ENCODE results near the gene CSF1R. TPM values are rescaled to one million over a fixed set of nuclear protein-coding genes. Genes with fewer than 3 reads are reported as not detected.

Gene CSF1R
- total and polyA plus RNA-seq, 7 donors = 1.2 to 20.0 (median 4.2) TPM

GRCh38 chr5:150057996-150058395 is 28.4 kb downstream of the CSF1R start:
- no peaks in the 10 kb centered on the region for H3K9me3 ChIP-seq
- no peaks in the 10 kb centered on the region for H3K27me3 ChIP-seq (ENCODE audit: insufficient read depth in 3 of 3, low read length in 2 of 3)
- H3K36me3 ChIP-seq (ENCODE audit: insufficient read depth in 1 of 2, low read depth in 1 of 2) = peaks cover 5 to 34% of the 10 kb centered on the region in 2 donors
- DNase-seq (no peak), ATAC-seq (peak; percentile 14 to 57 (median 40))
- H3K4me3 ChIP-seq = no peak overlapping the region
- H3K27ac ChIP-seq = no peak overlapping the region
- intact Hi-C loops (cut with DNase I) = no loop called here
- 48 to 61% (median 53%) methylated on average over 5 of the region's 5 CpGs for WGBS, 3 donors
- H3K4me1 ChIP-seq = peaks cover 6% of the 10 kb centered on the region
- TF ChIP-seq, protein P1, sequence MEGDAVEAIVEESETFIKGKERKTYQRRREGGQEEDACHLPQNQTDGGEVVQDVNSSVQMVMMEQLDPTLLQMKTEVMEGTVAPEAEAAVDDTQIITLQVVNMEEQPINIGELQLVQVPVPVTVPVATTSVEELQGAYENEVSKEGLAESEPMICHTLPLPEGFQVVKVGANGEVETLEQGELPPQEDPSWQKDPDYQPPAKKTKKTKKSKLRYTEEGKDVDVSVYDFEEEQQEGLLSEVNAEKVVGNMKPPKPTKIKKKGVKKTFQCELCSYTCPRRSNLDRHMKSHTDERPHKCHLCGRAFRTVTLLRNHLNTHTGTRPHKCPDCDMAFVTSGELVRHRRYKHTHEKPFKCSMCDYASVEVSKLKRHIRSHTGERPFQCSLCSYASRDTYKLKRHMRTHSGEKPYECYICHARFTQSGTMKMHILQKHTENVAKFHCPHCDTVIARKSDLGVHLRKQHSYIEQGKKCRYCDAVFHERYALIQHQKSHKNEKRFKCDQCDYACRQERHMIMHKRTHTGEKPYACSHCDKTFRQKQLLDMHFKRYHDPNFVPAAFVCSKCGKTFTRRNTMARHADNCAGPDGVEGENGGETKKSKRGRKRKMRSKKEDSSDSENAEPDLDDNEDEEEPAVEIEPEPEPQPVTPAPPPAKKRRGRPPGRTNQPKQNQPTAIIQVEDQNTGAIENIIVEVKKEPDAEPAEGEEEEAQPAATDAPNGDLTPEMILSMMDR (IDR thresholded peaks at IDR 0.05) = no peak

GRCh38 chr5:150057511-150057910 is 28.8 kb downstream of the CSF1R start:
- Histone ChIP-seq H3K9me3 (no peaks in the 10 kb centered on the region), H3K27me3 (ENCODE audit: insufficient read depth in 3 of 3, low read length in 2 of 3) (no peaks in the 10 kb centered on the region), H3K36me3 (ENCODE audit: insufficient read depth in 1 of 2, low read depth in 1 of 2) (peaks cover 10 to 39% of the 10 kb centered on the region in 2 donors), H3K4me3 (no peak overlapping the region), H3K4me1 (peaks cover 6% of the 10 kb centered on the region), H3K27ac (no peak overlapping the region)
- ATAC-seq = peak in 3 of 4 donors; percentile 10 to 21 (median 16)
- WGBS, 3 donors = 84 to 96% (median 94%) methylated on average over 2 of the region's 2 CpGs
- intact Hi-C loops (cut with DNase I) = no loop called here
- TF ChIP-seq, protein P1 (IDR thresholded peaks at IDR 0.05) = no peak
- peak in 1 of 2 donors; percentile 30 for DNase-seq

DNA sequence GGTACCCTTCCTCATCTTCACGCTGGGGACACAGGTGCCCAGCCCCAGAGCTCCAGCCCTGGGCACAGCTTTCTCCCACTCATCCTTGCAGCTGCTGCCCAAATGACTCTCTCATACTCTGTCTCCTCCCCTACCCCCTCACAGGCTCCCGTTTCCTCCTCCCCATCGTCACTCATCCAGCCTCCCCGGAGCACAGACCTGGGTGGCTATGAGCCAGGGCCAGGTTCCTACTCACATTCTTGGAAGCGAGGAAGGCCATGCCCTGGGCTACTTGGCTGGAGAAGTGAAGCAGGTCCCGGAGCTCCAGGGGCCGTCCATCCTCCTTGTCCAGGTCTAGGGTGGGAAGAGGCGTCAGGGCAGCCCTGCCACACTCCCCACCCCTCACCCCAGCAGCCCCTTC is 29.3 kb downstream of the CSF1R start:
- H3K27me3 ChIP-seq (ENCODE audit: insufficient read depth in 3 of 3, low read length in 2 of 3) = no peaks in the 10 kb centered on the region
- no peaks in the 10 kb centered on the region for H3K9me3 ChIP-seq
- H3K4me3 ChIP-seq = no peak overlapping the region
- no peak overlapping the region for H3K27ac ChIP-seq
- intact Hi-C loops (cut with DNase I) = no loop called here
- 53 to 63% (median 55%) methylated on average over 8 of the region's 8 CpGs for WGBS, 3 donors
- DNase-seq (peak in 1 of 2 donors; percentile 46), ATAC-seq (peak in 3 of 4 donors; percentile 9 to 22 (median 11))
- peaks cover 6% of the 10 kb centered on the region for H3K4me1 ChIP-seq
- TF ChIP-seq, protein P1 (IDR thresholded peaks at IDR 0.05) = no peak
- H3K36me3 ChIP-seq (ENCODE audit: insufficient read depth in 1 of 2, low read depth in 1 of 2) = peaks cover 14 to 44% of the 10 kb centered on the region in 2 donors

- Histone ChIP-seq H3K4me3 (no peak overlapping the region), H3K27me3 (ENCODE audit: insufficient read depth in 3 of 3, low read length in 2 of 3) (no peaks in the 10 kb centered on the region), H3K9me3 (no peaks in the 10 kb centered on the region), H3K36me3 (ENCODE audit: insufficient read depth in 1 of 2, low read depth in 1 of 2) (peaks cover 20 to 54% of the 10 kb centered on the region in 2 donors), H3K4me1 (peaks cover 6% of the 10 kb centered on the region), H3K27ac (no peak overlapping the region)
- DNase-seq = peak in 1 of 2 donors; percentile 26
- 94 to 96% (median 94%) methylated on average over 9 of the region's 9 CpGs for WGBS, 3 donors
- intact Hi-C loops (cut with DNase I) = no loop called here
- TF ChIP-seq, protein P1 (IDR thresholded peaks at IDR 0.05) = no peak
- ATAC-seq = no peak
Observed at GRCh38 chr5:150056075-150056443, 30.3 kb downstream of the CSF1R start.

Data from psoas muscle (tissue), 8 donors.